NB4 (cell line): ENCODE results near the gene SLC22A7.

Experiments
- DNase-seq: peaks from one replicate; pipeline ENCODE4 v3.0.0; 2010; ENCODE audit warnings: low read depth
- H3K4me3 ChIP-seq: one replicate; pipeline ENCODE4 v1.5.1; 2011; ENCODE audit warnings: mild to moderate bottlenecking, low read depth, low read length, moderate library complexity
- CTCF ChIP-seq: IDR thresholded peaks from one replicate; pipeline ENCODE4 v1.5.1; 2012; ENCODE audit warnings: low read depth, low read length
- MAX ChIP-seq: IDR thresholded peaks from 2 replicates; pipeline ENCODE4 v1.6.1; 2011; ENCODE audit warnings: low read depth, low read length
- MYC ChIP-seq: IDR thresholded peaks from 2 replicates; pipeline ENCODE4 v1.6.1; 2011; ENCODE audit warnings: low read depth, low read length
- POLR2A ChIP-seq: IDR thresholded peaks from 2 replicates; pipeline ENCODE4 v1.6.1; 2011; ENCODE audit warnings: mild to moderate bottlenecking; ENCODE audit not compliant: insufficient read length; ENCODE audit errors: extremely low read depth

Gene SLC22A7

GRCh38 chr6:43328528-43328927, 30.5 kb downstream of the SLC22A7 start:
- no peak for TF ChIP-seq MAX
- no peak for TF ChIP-seq MYC
- TF ChIP-seq POLR2A, result no peak
- TF ChIP-seq CTCF, result no peak
- H3K4me3 ChIP-seq, result no peak overlapping the region

GRCh38 chr6:43331470-43331869, 33.4 kb downstream of the SLC22A7 start:
- no peak overlapping the region for H3K4me3 ChIP-seq
- TF ChIP-seq MAX (no peak), CTCF (no peak)
- DNase-seq, result no peak

More at GRCh38 chr6:43328528-43328927, 30.5 kb downstream of the SLC22A7 start:
- DNase-seq, result no peak

DNA sequence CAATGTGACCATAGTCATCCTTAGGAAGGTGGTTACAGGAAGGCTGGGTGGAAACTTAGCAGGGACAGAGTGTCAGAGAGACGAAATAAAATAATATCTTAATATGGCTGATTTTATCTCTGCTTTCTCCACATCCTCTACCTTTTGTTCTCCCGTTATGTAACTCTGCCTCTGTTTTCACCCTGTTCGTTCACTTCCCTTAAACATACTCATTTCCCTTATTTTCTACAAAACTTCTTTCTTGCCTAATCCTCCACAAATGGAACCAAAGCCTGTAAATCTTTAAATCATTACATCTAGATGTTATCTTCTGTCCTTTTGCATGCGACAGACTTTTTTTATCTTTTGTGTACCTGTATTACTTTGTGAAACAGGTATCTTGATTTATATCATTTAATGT, 33.8 kb downstream of the SLC22A7 start:
- no peak overlapping the region for H3K4me3 ChIP-seq
- DNase-seq, result peak; percentile 36
- TF ChIP-seq CTCF, result no peak
- TF ChIP-seq MYC, result no peak
- no peak for TF ChIP-seq POLR2A
- no peak for TF ChIP-seq MAX

- DNase-seq, result peak; percentile 63
- peak; percentile 63 for TF ChIP-seq CTCF
- no peak for TF ChIP-seq MAX
- TF ChIP-seq MYC, result no peak
- no peak for TF ChIP-seq POLR2A
- H3K4me3 ChIP-seq, result no peak overlapping the region
These were observed 36.5 kb downstream of the SLC22A7 start for GRCh38 chr6:43334466-43335095.

- DNase-seq, result no peak
- H3K4me3 ChIP-seq, result no peak overlapping the region
- TF ChIP-seq MYC (no peak), POLR2A (no peak), CTCF (no peak), MAX (no peak)
These were observed 37.4 kb downstream of the SLC22A7 start for GRCh38 chr6:43335469-43335868.
